Calu3 (cell line): Measurements from ENCODE around the gene FCN2. TPM values are rescaled to one million over a fixed set of nuclear protein-coding genes. Genes with fewer than 3 reads are reported as not detected.

ENCODE experiments used
- BruUV-seq: library from RNA; stranded (reverse); fragments of 400-500 nt; replicated peaks from 2 replicates; lab custom pipeline; 2021; lab: Mats Ljungman, UMichigan
- CTCF ChIA-PET: fragments of 300-600 bp; sonication (Branson Sonifier 250); formaldehyde crosslinking; loops from one replicate; lab custom pipeline; 2022; ENCODE audit warnings: antibody characterized with exemption; lab: Charles Lee
- DNase-seq: peaks from one replicate; pipeline ENCODE4 v3.0.0; 2022
- H3K27ac Mint-ChIP-seq: one replicate; pipeline ENCODE4 v1.8.0; 2022; ENCODE audit warnings: mixed read lengths; ENCODE audit not compliant: unreplicated experiment
- H3K27me3 Mint-ChIP-seq: one replicate; pipeline ENCODE4 v1.8.0; 2022; ENCODE audit warnings: mixed read lengths; ENCODE audit not compliant: unreplicated experiment
- H3K36me3 Mint-ChIP-seq: one replicate; pipeline ENCODE4 v1.8.0; 2022; ENCODE audit warnings: mild to moderate bottlenecking, moderate library complexity, mixed read lengths; ENCODE audit not compliant: insufficient read depth, unreplicated experiment
- H3K4me1 Mint-ChIP-seq: one replicate; pipeline ENCODE4 v1.8.0; 2022; ENCODE audit warnings: mild to moderate bottlenecking, low read depth, mixed read lengths; ENCODE audit not compliant: unreplicated experiment
- H3K4me3 Mint-ChIP-seq: one replicate; pipeline ENCODE4 v1.8.0; 2022; ENCODE audit warnings: mild to moderate bottlenecking, low read depth, moderate library complexity, mixed read lengths; ENCODE audit not compliant: unreplicated experiment
- H3K9me3 Mint-ChIP-seq: one replicate; pipeline ENCODE4 v1.8.0; 2022; ENCODE audit warnings: low read depth, mixed read lengths; ENCODE audit not compliant: unreplicated experiment
- intact Hi-C: fragments of 100-400 bp; cut with micrococcal nuclease; formaldehyde crosslinking; loops from one replicate; pipeline ENCODE4 v1.10.0; 2022; ENCODE audit not compliant: unreplicated experiment
- total RNA-seq: library from RNA; stranded (reverse); gene quantifications from 2 replicates; pipeline ENCODE4 v1.2.3, GENCODE V29; 2022
- TF ChIP-seq, protein P1 (sequence below): fragments of 200-600 bp; IDR thresholded peaks from one replicate; pipeline ENCODE4 v1.8.0; 2022; ENCODE audit warnings: antibody characterized with exemption; ENCODE audit not compliant: unreplicated experiment

The FCN2 gene
- total RNA-seq, 1 experiment from 2014 or later = not detected

DNA sequence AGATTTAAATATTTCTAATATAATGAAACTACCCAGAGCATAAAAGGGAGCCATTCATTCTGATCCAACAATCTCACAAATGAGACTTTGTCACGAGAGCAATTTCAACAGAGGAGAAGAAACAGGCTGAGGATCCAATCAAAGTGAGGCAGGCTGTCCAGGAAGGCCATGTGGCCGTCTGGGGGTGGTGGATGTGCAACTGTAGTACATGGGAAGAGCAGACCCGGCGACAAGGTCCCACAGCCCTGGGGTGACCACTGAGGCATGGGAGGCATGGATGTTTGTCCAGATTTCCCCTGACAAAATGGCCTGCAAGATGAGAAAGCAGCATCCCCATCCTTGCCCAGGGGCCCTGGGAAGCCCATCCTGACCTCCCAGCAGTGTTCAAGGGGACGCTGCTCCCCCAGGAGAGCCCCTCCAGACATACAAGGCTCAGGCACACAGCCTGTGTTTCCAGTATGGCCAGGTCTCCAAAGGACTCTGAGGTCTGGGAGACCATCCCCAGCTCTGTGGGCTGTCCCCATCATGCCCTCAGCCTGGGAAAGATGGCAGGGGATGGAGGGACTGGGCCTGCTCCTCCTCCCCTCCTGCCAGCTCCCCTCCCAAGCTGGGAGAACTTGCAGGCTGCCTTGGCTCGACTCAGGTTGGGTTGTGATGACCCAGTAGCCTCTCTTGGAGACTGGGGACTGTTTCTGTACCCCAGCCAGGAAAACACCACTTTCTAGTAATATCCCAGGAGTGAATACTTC is 27.5 kb upstream of the FCN2 start:
- H3K36me3 Mint-ChIP-seq = no peaks in the 10 kb centered on the region
- no peak overlapping the region for H3K27ac Mint-ChIP-seq
- H3K9me3 Mint-ChIP-seq = peaks cover 3% of the 10 kb centered on the region
- H3K27me3 Mint-ChIP-seq = no peaks in the 10 kb centered on the region
- H3K4me3 Mint-ChIP-seq = no peak overlapping the region
- CTCF ChIA-PET = no interaction called here
- H3K4me1 Mint-ChIP-seq = no peaks in the 10 kb centered on the region
- intact Hi-C loops = no loop called here
- TF ChIP-seq, protein P1, sequence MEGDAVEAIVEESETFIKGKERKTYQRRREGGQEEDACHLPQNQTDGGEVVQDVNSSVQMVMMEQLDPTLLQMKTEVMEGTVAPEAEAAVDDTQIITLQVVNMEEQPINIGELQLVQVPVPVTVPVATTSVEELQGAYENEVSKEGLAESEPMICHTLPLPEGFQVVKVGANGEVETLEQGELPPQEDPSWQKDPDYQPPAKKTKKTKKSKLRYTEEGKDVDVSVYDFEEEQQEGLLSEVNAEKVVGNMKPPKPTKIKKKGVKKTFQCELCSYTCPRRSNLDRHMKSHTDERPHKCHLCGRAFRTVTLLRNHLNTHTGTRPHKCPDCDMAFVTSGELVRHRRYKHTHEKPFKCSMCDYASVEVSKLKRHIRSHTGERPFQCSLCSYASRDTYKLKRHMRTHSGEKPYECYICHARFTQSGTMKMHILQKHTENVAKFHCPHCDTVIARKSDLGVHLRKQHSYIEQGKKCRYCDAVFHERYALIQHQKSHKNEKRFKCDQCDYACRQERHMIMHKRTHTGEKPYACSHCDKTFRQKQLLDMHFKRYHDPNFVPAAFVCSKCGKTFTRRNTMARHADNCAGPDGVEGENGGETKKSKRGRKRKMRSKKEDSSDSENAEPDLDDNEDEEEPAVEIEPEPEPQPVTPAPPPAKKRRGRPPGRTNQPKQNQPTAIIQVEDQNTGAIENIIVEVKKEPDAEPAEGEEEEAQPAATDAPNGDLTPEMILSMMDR = no peak
- no TSS peak for BruUV-seq
- no peak for DNase-seq

DNA sequence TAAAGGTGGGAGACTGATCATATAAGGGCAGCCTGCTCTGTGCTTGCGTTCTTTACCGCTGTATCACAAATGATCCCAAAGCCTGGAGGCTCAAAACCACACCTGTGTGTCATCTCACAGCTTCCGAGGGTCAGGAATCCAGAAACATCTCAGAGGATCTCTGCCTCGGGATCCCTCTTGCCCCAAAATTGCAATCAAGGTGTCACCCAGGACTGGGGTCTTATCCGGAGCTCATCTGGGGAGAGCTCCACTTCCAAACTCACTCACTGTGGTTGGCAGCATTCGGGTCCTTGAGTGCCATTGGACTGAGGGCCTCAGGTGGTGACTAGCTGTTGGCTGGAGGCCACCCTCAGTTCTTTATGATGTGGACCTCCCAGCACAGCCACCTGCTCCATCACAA is 26.7 kb upstream of the FCN2 start:
- BruUV-seq = no TSS peak
- CTCF ChIA-PET = no interaction called here
- no peaks in the 10 kb centered on the region for H3K27me3 Mint-ChIP-seq
- H3K27ac Mint-ChIP-seq = no peak overlapping the region
- TF ChIP-seq, protein P1 = no peak
- no peaks in the 10 kb centered on the region for H3K36me3 Mint-ChIP-seq
- intact Hi-C loops = no loop called here
- no peaks in the 10 kb centered on the region for H3K4me1 Mint-ChIP-seq
- peaks cover 3% of the 10 kb centered on the region for H3K9me3 Mint-ChIP-seq
- no peak for DNase-seq
- no peak overlapping the region for H3K4me3 Mint-ChIP-seq

DNA sequence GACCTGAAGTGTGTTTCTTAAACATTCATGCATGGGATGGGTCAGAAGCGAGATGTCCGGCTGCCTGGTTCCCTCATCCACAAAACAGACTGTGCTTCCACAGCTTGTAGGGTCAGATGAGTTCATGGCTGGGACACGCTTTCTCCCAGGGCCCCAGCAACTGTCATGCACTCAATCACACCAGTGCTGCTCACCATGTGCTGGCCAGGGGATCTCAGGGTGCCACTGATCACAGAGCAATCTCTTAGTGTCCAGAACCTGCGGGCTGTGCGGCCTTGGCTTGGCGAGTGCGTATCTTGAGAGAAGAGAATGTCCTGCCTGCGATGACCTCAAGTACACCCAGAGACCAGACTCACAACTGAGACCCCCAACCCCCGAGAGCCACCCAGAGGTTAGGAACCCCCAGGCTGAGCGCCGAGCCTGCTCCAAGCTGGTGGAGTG is 26.0 kb upstream of the FCN2 start:
- BruUV-seq = no TSS peak
- no peak overlapping the region for H3K4me3 Mint-ChIP-seq
- no peak for DNase-seq
- peaks cover 3% of the 10 kb centered on the region for H3K9me3 Mint-ChIP-seq
- CTCF ChIA-PET = no interaction called here
- H3K27ac Mint-ChIP-seq = no peak overlapping the region
- TF ChIP-seq, protein P1 = no peak
- intact Hi-C loops = no loop called here
- H3K27me3 Mint-ChIP-seq = no peaks in the 10 kb centered on the region
- H3K4me1 Mint-ChIP-seq = no peaks in the 10 kb centered on the region
- no peaks in the 10 kb centered on the region for H3K36me3 Mint-ChIP-seq

DNA sequence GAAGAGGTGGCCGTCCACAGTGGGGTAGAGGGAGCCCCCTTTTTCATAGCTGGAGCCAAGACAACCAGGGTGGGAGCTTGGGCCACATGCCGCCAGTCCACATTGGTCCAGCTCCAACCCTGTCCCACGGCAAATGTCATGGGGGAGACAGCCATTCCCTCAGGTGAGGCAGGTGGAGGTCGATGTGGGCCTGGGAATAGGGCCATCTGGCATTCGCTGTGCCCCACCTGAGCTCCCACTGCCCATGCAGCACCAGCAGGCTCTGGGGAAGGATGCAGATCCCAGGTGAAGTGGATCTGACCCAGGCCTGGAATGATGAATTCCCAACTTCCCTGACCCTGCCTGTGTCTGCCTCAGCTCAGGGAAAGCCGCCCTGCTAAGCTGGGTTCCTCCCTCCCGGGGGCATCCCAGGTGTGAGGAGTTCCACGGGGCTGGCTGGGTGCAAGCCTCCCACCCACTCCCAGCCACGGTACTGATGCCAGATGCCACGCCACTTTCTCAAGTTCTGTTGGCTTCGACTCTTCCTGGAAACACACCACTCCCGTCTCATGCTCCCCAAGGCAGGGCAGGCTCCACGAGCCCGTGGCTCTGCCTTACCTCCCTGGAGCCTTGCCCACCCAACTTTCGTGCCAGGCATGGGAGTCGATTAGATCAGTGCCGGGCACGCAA is 25.2 kb upstream of the FCN2 start:
- no peak overlapping the region for H3K27ac Mint-ChIP-seq
- TF ChIP-seq, protein P1 = no peak
- BruUV-seq = no TSS peak
- no peak for DNase-seq
- intact Hi-C loops = no loop called here
- no peaks in the 10 kb centered on the region for H3K36me3 Mint-ChIP-seq
- no peak overlapping the region for H3K4me3 Mint-ChIP-seq
- H3K9me3 Mint-ChIP-seq = peaks cover 3% of the 10 kb centered on the region
- H3K4me1 Mint-ChIP-seq = no peaks in the 10 kb centered on the region
- H3K27me3 Mint-ChIP-seq = no peaks in the 10 kb centered on the region
- CTCF ChIA-PET = no interaction called here
